GM23338 (cell line): ENCODE measurements around the gene HNRNPA2B1. TPM values are rescaled to one million over a fixed set of nuclear protein-coding genes. Genes with fewer than 3 reads are reported as not detected.
A peak's percentile ranks its signal among the peaks of the same experiment; 100 is the strongest.

Source experiments
- ATAC-seq: fragments of 200-7000 bp; cut with Tn5 transposase; 3 replicates; pipeline ENCODE4 v1.9.1; 2020
- DNase-seq: peaks from one replicate; pipeline ENCODE4 v3.0.0-alpha.2; 2015; ENCODE audit warnings: low spot score
- H2AFZ ChIP-seq: fragments of 200-600 bp; sonication (generic); 2 replicates; pipeline ENCODE4 v1.8.0; 2016; ENCODE audit warnings: antibody characterized with exemption, mild to moderate bottlenecking, moderate library complexity
- H3F3A ChIP-seq: fragments of 200-600 bp; sonication (generic); replicated peaks from 2 replicates; pipeline ENCODE4 v1.8.0; 2017; ENCODE audit warnings: antibody characterized with exemption, mixed run types, low read depth
- H3K27ac ChIP-seq: fragments of 200-600 bp; sonication (generic); 2 replicates; pipeline ENCODE4 v1.6.1; 2016; ENCODE audit warnings: low read depth
- H3K27me3 ChIP-seq: fragments of 200-600 bp; sonication (generic); 2 replicates; pipeline ENCODE4 v1.8.0; 2016; ENCODE audit warnings: mild to moderate bottlenecking, mixed run types, moderate library complexity; ENCODE audit not compliant: insufficient read depth
- H3K36me3 ChIP-seq: fragments of 200-600 bp; sonication (generic); 2 replicates; pipeline ENCODE4 v1.8.0; 2016; ENCODE audit warnings: mild to moderate bottlenecking; ENCODE audit not compliant: insufficient read depth
- H3K4me1 ChIP-seq: fragments of 200-600 bp; sonication (generic); 2 replicates; pipeline ENCODE4 v1.8.0; 2016; ENCODE audit warnings: mild to moderate bottlenecking, moderate library complexity; ENCODE audit not compliant: insufficient read depth
- H3K4me2 ChIP-seq: fragments of 200-600 bp; sonication (generic); 2 replicates; pipeline ENCODE4 v1.7.1; 2017; ENCODE audit warnings: mixed run types
- H3K4me3 ChIP-seq: fragments of 200-600 bp; sonication (generic); 2 replicates; pipeline ENCODE4 v1.6.1; 2016; ENCODE audit warnings: mixed run types
- H3K79me2 ChIP-seq: fragments of 200-600 bp; sonication (generic); replicated peaks from 2 replicates; pipeline ENCODE4 v1.8.0; 2017; ENCODE audit warnings: mild to moderate bottlenecking; ENCODE audit not compliant: insufficient read depth
- H3K9me2 ChIP-seq: fragments of 200-600 bp; sonication (generic); 2 replicates; pipeline ENCODE4 v1.8.0; 2017; ENCODE audit not compliant: insufficient read depth
- H4K20me1 ChIP-seq: fragments of 200-600 bp; sonication (generic); replicated peaks from 2 replicates; pipeline ENCODE4 v1.8.0; 2017; ENCODE audit warnings: mild to moderate bottlenecking; ENCODE audit not compliant: insufficient read depth
- H3K27ac Mint-ChIP-seq: 2 replicates; pipeline ENCODE4 v1.8.0; 2020; ENCODE audit warnings: inconsistent platforms, mild to moderate bottlenecking, moderate library complexity, mixed read lengths
- H3K27me3 Mint-ChIP-seq: 3 replicates; pipeline ENCODE4 v1.8.0; 2022; ENCODE audit warnings: low read depth, mild to moderate bottlenecking, moderate library complexity, mixed read lengths, inconsistent platforms; ENCODE audit not compliant: insufficient read depth, poor library complexity
- H3K36me3 Mint-ChIP-seq: 3 replicates; pipeline ENCODE4 v1.8.0; 2021; ENCODE audit warnings: low read depth, mild to moderate bottlenecking, inconsistent platforms, moderate library complexity, mixed read lengths
- H3K4me1 Mint-ChIP-seq: 3 replicates; pipeline ENCODE4 v1.8.0; 2020; ENCODE audit warnings: mild to moderate bottlenecking, inconsistent platforms, mixed read lengths
- H3K4me3 Mint-ChIP-seq: 3 replicates; pipeline ENCODE4 v1.8.0; 2021; ENCODE audit warnings: moderate library complexity, mild to moderate bottlenecking, inconsistent platforms, mixed read lengths
- H3K9me3 Mint-ChIP-seq: 3 replicates; pipeline ENCODE4 v1.8.0; 2020; ENCODE audit warnings: moderate library complexity, mild to moderate bottlenecking, inconsistent platforms, mixed read lengths
- CREB1 ChIP-seq: fragments of 250-450 bp; sonication (Bioruptor Pico); IDR thresholded peaks from 2 replicates; pipeline ENCODE4 v1.5.0; 2020; ENCODE audit warnings: low read depth, mild to moderate bottlenecking, moderate library complexity
- CTCF ChIP-seq, 2 experiments: fragments of 200-600 bp in 1 of 2; sonication (generic) in 1 of 2; conservative IDR thresholded peaks; 2 replicates each; pipeline versions ENCODE4 v1.5.1 to v1.6.1; 2016 to 2017; ENCODE audit warnings: antibody characterized with exemption in 2 of 2, low read depth in 2 of 2, mild to moderate bottlenecking in 2 of 2, moderate library complexity in 1 of 2
- ETS1 ChIP-seq: IDR thresholded peaks from 2 replicates; pipeline ENCODE4 v1.6.1; 2016; ENCODE audit warnings: antibody characterized with exemption
- EZH2 ChIP-seq: fragments of 200-600 bp; sonication (generic); IDR thresholded peaks from one replicate; pipeline ENCODE4 v1.8.0; 2017; ENCODE audit warnings: antibody characterized with exemption, mild to moderate bottlenecking, low read depth; ENCODE audit not compliant: unreplicated experiment
- EZH2phosphoT487 ChIP-seq: fragments of 200-600 bp; sonication (generic); IDR thresholded peaks from one replicate; pipeline ENCODE4 v1.8.1; 2018; ENCODE audit warnings: antibody characterized with exemption; ENCODE audit not compliant: unreplicated experiment
- JUNB ChIP-seq: IDR thresholded peaks from one replicate; pipeline ENCODE4 v1.6.1; 2016; ENCODE audit warnings: antibody characterized with exemption; ENCODE audit not compliant: unreplicated experiment
- NANOG ChIP-seq: IDR thresholded peaks from 2 replicates; pipeline ENCODE4 v1.6.1; 2016; ENCODE audit warnings: antibody characterized with exemption, borderline replicate concordance
- POLR2AphosphoS5 ChIP-seq: IDR thresholded peaks from 2 replicates; pipeline ENCODE4 v1.6.1; 2016; ENCODE audit warnings: antibody characterized with exemption, low read depth
- REST ChIP-seq: IDR thresholded peaks from one replicate; pipeline ENCODE4 v1.6.1; 2018; ENCODE audit warnings: antibody characterized with exemption; ENCODE audit not compliant: unreplicated experiment
- STAT1 ChIP-seq: IDR thresholded peaks from one replicate; pipeline ENCODE4 v1.6.1; 2016; ENCODE audit warnings: antibody characterized with exemption; ENCODE audit not compliant: unreplicated experiment
- ZNF114 ChIP-seq: fragments of 250-450 bp; sonication (Bioruptor Pico); IDR thresholded peaks from 2 replicates; pipeline ENCODE4 v1.5.0; 2020; ENCODE audit warnings: mild to moderate bottlenecking, moderate library complexity
- ZNF331 ChIP-seq: fragments of 250-450 bp; sonication (Bioruptor Pico); IDR thresholded peaks from 2 replicates; pipeline ENCODE4 v1.5.0; 2020; ENCODE audit warnings: low read depth, mild to moderate bottlenecking, moderate library complexity
- ZNF462 ChIP-seq: fragments of 250-450 bp; sonication (Bioruptor Pico); IDR thresholded peaks from 2 replicates; pipeline ENCODE4 v1.5.0; 2020; ENCODE audit warnings: mild to moderate bottlenecking, moderate library complexity
- polyA plus RNA-seq: library from polyadenylated mRNA; unstranded; fragments of >200 nt; fragmentation: Nextera tagmentation; extraction: Ambion mirVana; gene quantifications from 2 replicates; pipeline ENCODE4 v1.2.1, GENCODE V29; 2016
- total RNA-seq: library from RNA; depleted of rRNA; stranded (reverse); fragments of >200 nt; shearing (Covaris generic); gene quantifications from 2 replicates; pipeline ENCODE4 v1.2.3, GENCODE V29; 2014

The HNRNPA2B1 gene
- total and polyA plus RNA-seq, 2 experiments from 2014 or later = 602 to 1,577 TPM

- Histone ChIP-seq H3K27me3 (no peaks in the 10 kb centered on the region), H3K9me2 (no peaks in the 10 kb centered on the region), H2AFZ (no peak overlapping the region), H3K4me3 (no peak overlapping the region), H4K20me1 (peaks cover 61% of the 10 kb centered on the region), H3F3A (no peaks in the 10 kb centered on the region), H3K4me2 (peak overlapping the region; percentile 28; the same call in 1 of the 2 replicates), H3K36me3 (peaks cover 6% of the 10 kb centered on the region; the same call in 1 of the 2 replicates), H3K4me1 (peaks cover 42% of the 10 kb centered on the region), H3K27ac (0 out of 2 replicates have a peak overlapping the region, but pooled peaks have one; percentile 72), H3K79me2 (peaks cover 100% of the 10 kb centered on the region)
- peaks cover 63% of the 10 kb centered on the region for H3K36me3 Mint-ChIP-seq
- TF ChIP-seq EZH2 (no peak), ZNF462 (CRISPR knock-in tag) (no peak), REST (no peak), EZH2phosphoT487 (no peak), NANOG (no peak), CTCF (conservative IDR thresholded peaks at IDR 0.05; ENCODE audit: low read depth in 2 of 2) (no peak), JUNB (no peak), POLR2AphosphoS5 (no peak), ETS1 (no peak), CREB1 (CRISPR knock-in tag) (no peak), ZNF114 (CRISPR knock-in tag) (no peak), ZNF331 (CRISPR knock-in tag) (no peak), STAT1 (no peak)
- H3K27me3 Mint-ChIP-seq = peaks cover 5% of the 10 kb centered on the region
- peak overlapping the region; percentile 64; the same call in 1 of the 2 replicates for H3K27ac Mint-ChIP-seq
- DNase-seq (no peak), ATAC-seq (no peak)
- H3K4me1 Mint-ChIP-seq = peaks cover 36% of the 10 kb centered on the region
- H3K9me3 Mint-ChIP-seq = peaks cover 21% of the 10 kb centered on the region
- H3K4me3 Mint-ChIP-seq = no peak overlapping the region
Observed at GRCh38 chr7:26167303-26167934, 33.1 kb downstream of the HNRNPA2B1 start.
